RWPE2 (cell line): ENCODE results near the gene ACRBP.
A peak's percentile ranks its signal among the peaks of the same experiment; 100 is the strongest.
"Not testable (repeated sequence)": the region's sequence is repeated elsewhere in the genome, so short reads cannot be mapped to it uniquely, and the experiment has no call there.

Experiments
- ATAC-seq: fragments of 200-7000 bp; cut with Tn5 transposase; 3 replicates; pipeline ENCODE4 v1.9.1; 2021; ENCODE audit warnings: low read depth
- DNase-seq: peaks from one replicate; pipeline ENCODE4 v3.0.0-alpha.2; 2020; ENCODE audit warnings: low spot score
- H3K27ac ChIP-seq: fragments of 450-650 bp; 2 replicates; pipeline ENCODE4 v1.5.1; 2017; ENCODE audit warnings: mild to moderate bottlenecking; ENCODE audit not compliant: poor library complexity, severe bottlenecking
- H3K27me3 ChIP-seq: fragments of 250-450 bp; sonication (Bioruptor Pico); 2 replicates; pipeline ENCODE4 v1.5.1; 2021; ENCODE audit warnings: mild to moderate bottlenecking, moderate library complexity; ENCODE audit not compliant: insufficient read depth, poor library complexity, severe bottlenecking
- H3K36me3 ChIP-seq: fragments of 250-450 bp; sonication (Bioruptor Pico); 2 replicates; pipeline ENCODE4 v1.5.1; 2020; ENCODE audit warnings: low read depth, mild to moderate bottlenecking, moderate library complexity
- H3K4me1 ChIP-seq: fragments of 250-450 bp; sonication (Bioruptor Pico); 2 replicates; pipeline ENCODE4 v1.5.1; 2021; ENCODE audit warnings: mild to moderate bottlenecking, moderate library complexity; ENCODE audit not compliant: insufficient read depth, poor library complexity, severe bottlenecking
- H3K4me3 ChIP-seq: fragments of 250-450 bp; sonication (Bioruptor Pico); 2 replicates; pipeline ENCODE4 v1.5.1; 2021; ENCODE audit warnings: mild to moderate bottlenecking, moderate library complexity; ENCODE audit not compliant: severe bottlenecking
- H3K9me3 ChIP-seq: fragments of 250-450 bp; sonication (Bioruptor Pico); 2 replicates; pipeline ENCODE4 v1.5.1; 2021; ENCODE audit warnings: mild to moderate bottlenecking, moderate library complexity; ENCODE audit not compliant: severe bottlenecking
- CTCF ChIP-seq: fragments of 450-650 bp; IDR thresholded peaks from one replicate; pipeline ENCODE4 v1.5.1; 2017; ENCODE audit warnings: mild to moderate bottlenecking, moderate library complexity; ENCODE audit not compliant: poor library complexity, severe bottlenecking

ACRBP gene

GRCh38 chr12:6602526-6602925 is 44.7 kb downstream of the ACRBP start:
- TF ChIP-seq CTCF: no peak
- peak overlapping the region; percentile 35 for H3K27ac ChIP-seq

GRCh38 chr12:6595673-6596072 is 51.6 kb downstream of the ACRBP start:
- not testable (repeated sequence) for H3K4me1 ChIP-seq, ATAC-seq, H3K4me3 ChIP-seq, H3K9me3 ChIP-seq, H3K27ac ChIP-seq, DNase-seq, H3K27me3 ChIP-seq
- peaks cover 99% of the 10 kb centered on the region for H3K36me3 ChIP-seq

More at GRCh38 chr12:6602526-6602925, 44.7 kb downstream of the ACRBP start:
- H3K36me3 ChIP-seq: peaks cover 83% of the 10 kb centered on the region
- no peak for DNase-seq
- H3K9me3 ChIP-seq: no peaks in the 10 kb centered on the region
- peaks cover 19% of the 10 kb centered on the region for H3K4me1 ChIP-seq
- no peak for ATAC-seq
- H3K4me3 ChIP-seq: no peak overlapping the region
- no peaks in the 10 kb centered on the region for H3K27me3 ChIP-seq

- Histone ChIP-seq H3K27me3 (no peaks in the 10 kb centered on the region), H3K36me3 (peaks cover 99% of the 10 kb centered on the region), H3K9me3 (no peaks in the 10 kb centered on the region), H3K4me3 (no peak overlapping the region), H3K27ac (no peak overlapping the region), H3K4me1 (no peaks in the 10 kb centered on the region)
- no peak for DNase-seq
- TF ChIP-seq CTCF: no peak
- ATAC-seq: no peak
These were observed 55.1 kb downstream of the ACRBP start for GRCh38 chr12:6592087-6592486.
